ENCODE measurements around the gene FBLN2. TPM values are rescaled to one million over a fixed set of nuclear protein-coding genes. Genes with fewer than 3 reads are reported as not detected.
A peak's percentile ranks its signal among the peaks of the same experiment; 100 is the strongest.
"Not testable (repeated sequence)": the region's sequence is repeated elsewhere in the genome, so short reads cannot be mapped to it uniquely, and the experiment has no call there.

The FBLN2 gene
- total RNA-seq, 1 donor from 2014 or later: 4.8 TPM

- DNase-seq (ENCODE audit: low spot score) (no peak), ATAC-seq (no peak)
Measured at GRCh38 chr3:13513051-13513912, 35.6 kb upstream of the FBLN2 start.

- ATAC-seq (no peak), DNase-seq (ENCODE audit: low spot score) (no peak)
Measured at GRCh38 chr3:13513913-13514517, 34.9 kb upstream of the FBLN2 start.

DNA sequence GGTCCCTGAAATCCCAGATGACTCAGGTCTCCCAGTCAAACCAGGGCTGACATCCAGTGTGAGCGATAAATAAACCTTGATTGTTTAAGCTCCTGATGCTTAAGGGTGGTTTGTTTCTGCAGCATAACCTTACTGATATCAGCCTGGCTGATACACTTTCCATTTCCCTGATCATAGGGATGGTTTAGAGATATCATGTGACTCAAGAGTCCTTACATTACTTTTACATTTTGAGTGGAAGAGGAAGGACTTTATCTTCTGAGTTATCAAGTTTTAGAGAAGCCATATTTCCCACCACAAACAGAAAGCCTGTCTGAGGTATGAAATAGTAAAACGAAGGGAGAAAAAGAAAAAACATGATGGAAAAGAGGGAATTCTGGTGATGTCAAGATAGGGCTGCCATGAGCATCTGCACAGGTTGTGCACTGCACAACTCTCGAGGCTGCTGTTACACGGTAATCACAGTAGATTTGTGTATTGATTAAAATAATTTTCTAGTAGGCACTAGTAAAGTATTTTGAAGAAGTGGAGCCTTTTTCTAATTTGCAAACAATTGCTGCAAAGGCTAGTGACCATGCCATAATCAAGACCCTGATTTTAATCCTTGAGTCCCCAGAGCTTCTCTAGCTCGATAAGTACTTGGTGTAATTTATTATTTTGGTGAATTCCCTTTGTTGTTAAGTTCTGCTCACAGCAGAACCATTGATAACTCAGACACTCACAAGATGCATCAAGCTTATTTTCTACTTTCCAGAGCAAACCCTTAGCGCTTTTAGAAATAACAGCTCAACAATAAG, 34.1 kb upstream of the FBLN2 start:
- no peak for DNase-seq (ENCODE audit: low spot score)
- no peak for ATAC-seq

DNA sequence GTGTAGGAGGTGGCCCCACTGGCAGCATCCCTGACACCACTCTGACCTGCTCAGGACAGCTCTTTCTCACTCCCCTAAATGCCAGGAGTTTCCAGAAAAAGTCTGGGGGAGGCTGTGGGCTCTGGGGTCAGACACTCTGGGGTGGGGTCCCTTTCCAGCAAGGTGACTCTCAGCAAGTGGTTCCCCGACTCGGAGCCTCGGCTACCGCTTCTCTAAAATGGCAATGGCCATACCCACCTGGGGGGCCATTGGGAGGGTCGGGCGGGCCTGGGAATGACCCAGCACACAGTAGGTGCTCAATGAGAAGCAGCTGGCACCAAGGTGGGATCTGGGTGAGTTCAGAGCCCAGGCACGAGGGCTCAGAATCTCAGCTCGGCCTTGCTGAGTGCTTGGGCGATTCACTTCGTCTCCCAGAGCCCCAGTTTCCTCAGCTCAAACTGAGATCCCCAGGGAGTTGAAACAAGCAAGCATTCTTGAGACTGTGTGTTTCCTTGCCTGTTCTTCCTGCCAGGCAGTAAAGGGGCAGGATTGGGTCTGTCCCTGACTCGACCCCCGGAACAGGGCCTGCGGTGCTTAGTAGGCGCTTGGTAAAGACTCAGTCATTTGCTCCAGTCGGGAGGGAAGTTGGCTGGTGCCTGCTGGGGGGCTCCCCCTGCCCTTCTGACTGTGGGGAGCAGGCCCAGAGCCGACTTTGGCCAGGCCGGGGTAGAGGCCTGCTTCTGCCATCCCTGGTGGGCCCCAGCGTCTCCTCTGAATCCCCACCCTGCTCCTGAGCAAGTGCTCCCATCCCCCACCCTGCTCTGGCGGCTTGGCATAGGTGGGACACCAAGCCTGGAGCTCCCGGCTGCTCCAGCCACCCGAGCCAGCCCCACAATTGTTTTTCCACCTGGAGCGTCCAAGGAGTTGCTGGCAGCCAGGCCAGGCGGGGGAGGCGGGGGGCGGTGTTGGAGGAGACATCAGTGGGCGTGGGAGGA, 32.9 kb upstream of the FBLN2 start:
- no peak for ATAC-seq
- DNase-seq (ENCODE audit: low spot score): no peak

- ATAC-seq (no peak), DNase-seq (ENCODE audit: low spot score) (no peak)
Measured at GRCh38 chr3:13516760-13517135, 32.2 kb upstream of the FBLN2 start.

GRCh38 chr3:13517253-13517977, 31.5 kb upstream of the FBLN2 start:
- ATAC-seq: peak; percentile 17
- no peak for DNase-seq (ENCODE audit: low spot score)

DNA sequence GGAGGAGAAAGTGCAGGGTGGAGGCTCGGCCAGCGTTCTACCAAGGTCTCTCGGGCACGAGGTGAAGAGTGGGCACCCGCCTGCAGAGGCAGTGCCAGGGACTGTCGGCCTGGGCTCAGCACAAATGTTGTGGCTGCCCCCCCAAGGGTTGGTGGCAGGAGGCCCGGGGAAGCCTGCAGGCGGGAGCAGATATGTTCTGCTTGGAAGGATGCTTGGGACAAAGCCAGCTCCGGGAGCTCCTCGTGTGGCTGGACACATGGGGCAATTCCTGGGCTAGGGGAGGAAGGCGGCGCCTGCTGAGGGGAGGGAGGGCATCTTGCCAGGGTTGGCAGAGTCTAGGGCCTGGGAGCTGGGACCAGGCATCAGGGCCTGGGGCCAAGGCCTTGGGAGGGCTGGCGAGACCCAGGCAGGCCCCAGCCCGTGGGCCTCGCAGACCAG, 30.4 kb upstream of the FBLN2 start:
- ATAC-seq (no peak), DNase-seq (ENCODE audit: low spot score) (no peak)

- DNase-seq (ENCODE audit: low spot score): no peak
- no peak for ATAC-seq
Measured at GRCh38 chr3:13519006-13519791, 29.7 kb upstream of the FBLN2 start.

DNA sequence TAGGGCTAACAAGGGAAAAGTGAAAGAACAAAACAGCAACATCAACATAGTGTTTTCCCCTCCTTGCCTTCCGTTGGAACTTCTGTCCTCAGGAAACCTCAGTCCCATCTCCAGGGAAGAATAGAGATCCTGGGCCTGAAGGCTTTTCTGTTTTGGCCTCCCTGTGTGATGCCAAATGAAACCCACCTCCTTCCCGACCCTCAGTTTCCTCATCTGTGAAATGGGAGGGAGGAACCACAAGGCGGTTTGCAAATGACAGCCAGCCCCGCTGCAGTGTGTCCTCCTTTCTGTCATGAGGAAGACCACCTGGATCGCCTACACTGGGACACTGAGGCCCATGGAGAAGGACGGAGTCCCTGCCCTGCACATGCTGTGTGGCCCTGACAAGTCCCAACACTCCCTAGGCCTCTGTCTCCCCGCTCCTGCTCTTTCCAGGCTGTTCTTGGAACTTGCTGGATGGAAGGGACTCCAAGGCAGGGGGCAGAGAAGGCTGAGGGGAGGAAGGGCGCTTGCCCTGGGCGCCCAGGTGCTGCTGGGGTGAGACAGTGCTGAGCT, 28.5 kb upstream of the FBLN2 start:
- DNase-seq (ENCODE audit: low spot score): no peak
- ATAC-seq: no peak

GRCh38 chr3:13521309-13521708, 27.6 kb upstream of the FBLN2 start:
- DNase-seq (ENCODE audit: low spot score): no peak
- ATAC-seq: no peak

GRCh38 chr3:13521749-13522148, 27.2 kb upstream of the FBLN2 start:
- not testable (repeated sequence) for ATAC-seq; DNase-seq (ENCODE audit: low spot score)

DNA sequence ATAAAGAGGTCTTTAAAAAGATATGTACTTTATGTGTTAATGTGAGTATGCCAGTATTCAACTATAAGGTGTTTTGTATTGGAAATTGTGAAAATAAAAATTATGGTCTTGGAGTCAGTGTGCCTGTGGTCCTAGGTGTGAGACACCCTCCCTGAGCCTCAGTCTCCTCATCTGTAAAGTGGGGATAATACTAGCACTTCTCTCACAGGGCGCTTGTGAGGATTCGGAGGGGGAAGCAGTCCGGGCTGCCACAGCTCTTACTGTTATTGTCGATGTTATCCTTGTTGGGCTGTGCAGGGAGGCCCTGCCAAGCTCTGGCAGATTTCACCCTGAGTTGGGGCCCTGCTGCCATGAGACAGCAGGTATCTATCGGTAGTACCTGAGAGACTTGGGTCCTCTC, 26.7 kb upstream of the FBLN2 start:
- no peak for ATAC-seq
- no peak for DNase-seq (ENCODE audit: low spot score)

DNA sequence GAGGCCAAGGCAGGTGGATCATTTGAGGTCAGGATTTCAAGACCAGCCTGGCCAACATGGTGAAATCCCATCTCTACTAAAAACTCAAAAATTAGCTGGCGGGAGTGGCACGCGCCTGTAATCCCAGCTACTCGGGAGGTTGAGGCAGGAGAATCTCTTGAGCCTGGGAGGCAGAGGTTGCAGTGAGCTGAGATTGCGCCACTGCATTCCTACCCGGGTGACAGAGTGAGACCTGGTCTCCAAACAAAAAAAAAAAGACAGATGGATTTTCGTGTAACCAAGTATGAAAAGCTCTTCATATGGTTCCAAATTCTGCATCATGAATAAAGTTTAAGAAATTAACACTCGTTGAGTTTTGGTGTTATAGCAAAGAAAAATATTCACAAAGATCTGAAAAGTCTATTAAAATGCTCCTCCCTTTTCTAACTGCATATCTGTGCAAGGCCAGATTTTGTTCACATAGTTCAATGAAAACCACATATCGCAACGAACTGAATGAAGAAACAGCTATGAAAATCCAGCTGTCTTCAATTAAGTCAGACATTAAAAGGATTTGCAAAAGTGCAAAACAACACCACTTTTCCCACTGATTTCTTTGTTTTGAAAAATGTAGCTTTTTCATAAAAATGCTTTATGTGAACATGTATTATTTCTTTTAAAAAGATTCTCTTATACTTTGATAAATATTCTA, 23.8 kb upstream of the FBLN2 start:
- ATAC-seq: peak; percentile 35
- DNase-seq (ENCODE audit: low spot score): no peak

GRCh38 chr3:13525827-13526625, 22.9 kb upstream of the FBLN2 start:
- no peak for DNase-seq (ENCODE audit: low spot score)
- ATAC-seq: no peak

- DNase-seq (ENCODE audit: low spot score): no peak
- no peak for ATAC-seq
Measured at GRCh38 chr3:13526626-13526949, 22.3 kb upstream of the FBLN2 start.

DNA sequence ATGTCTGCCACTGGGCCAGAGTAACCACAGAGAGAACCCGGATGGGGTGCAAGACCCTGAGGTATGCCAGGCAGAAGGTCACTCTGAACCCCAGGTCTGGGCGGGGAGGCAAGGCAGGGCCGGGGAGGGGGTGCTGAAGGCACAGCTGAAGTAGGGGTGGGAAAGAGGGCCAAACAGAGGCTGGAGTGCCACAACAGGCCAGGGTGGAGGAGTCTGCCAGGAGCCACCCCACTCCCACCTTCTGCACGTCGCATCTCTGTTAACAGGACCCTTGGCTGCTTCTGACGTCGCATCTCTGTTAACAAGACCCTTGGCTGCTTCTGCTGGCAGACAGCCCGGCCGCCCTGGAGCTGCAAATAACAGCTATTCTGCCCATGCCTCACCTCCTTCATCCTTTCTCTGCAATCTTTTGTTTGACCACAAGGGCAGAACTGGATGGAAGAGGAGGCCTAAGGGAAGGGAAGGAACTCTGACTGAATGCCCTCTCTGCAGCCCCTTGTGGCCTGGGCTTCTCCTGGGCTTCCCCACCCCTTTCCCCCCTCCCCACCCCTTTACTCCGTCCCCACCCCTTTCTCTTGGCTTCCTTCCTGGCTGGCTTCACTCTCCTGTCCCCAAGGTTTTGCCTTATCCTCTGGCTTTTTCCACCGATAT, 20.6 kb upstream of the FBLN2 start:
- ATAC-seq (no peak), DNase-seq (ENCODE audit: low spot score) (no peak)
